SHP77 (cell line): ENCODE data around the gene PRKACA.

Experiments
- DNase-seq, 2 experiments: peaks; one replicate each; lab custom pipeline; 2025; lab: John Stamatoyannopoulos, UW

PRKACA gene

DNA sequence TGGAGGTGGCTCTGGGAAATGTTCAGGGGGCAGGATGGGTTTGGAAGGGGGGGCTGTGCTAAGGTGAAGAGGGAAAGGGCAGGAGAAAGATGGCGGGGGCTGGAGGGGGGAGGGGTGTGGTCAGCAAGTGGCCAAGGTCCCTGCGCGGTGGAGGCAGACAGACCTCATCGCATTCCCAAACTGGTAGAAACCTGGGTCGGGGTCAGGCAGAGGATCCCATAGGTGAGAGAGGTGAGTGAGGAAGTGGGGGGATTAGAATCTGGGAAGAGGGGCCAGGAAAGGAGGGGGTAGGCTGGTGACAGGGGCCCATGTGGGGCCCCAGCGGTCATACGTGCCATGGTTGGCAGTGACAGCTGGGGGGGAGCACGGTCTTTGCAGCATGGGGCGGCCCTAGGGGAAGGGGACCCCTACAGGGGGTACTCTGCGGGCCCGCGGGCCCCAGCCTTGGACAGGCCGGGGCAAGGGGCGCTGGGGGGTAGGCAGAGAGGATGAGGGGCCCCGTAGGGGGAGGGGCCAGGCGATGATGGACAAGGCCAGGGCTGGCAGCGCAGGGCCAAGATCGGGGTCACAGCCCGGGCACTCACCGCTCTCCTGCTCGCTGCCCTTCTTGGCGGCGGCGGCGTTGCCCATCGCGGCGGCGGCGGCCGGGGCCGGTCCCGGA lies 514 bp downstream of the PRKACA start:
- no peak for DNase-seq

DNA sequence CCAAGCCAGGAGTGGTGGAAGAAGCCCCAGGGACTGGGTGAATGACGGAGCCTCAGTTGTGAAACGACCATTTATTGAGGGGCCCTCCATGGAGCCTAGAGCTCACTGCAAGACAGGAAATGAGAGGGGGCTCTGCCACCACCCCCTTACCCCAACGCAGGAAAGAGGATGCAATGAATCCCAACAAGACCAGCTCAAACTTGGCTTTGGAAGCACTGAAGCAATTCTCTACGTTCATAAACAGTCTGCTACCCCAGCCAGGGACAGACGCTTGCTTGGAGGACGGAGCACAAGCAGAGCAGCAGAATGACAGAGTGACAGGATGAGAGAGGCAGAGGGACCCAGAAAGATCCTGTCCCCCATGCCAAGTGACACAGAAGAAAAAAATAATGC lies 1.0 kb downstream of the PRKACA start:
- DNase-seq = no peak

DNA sequence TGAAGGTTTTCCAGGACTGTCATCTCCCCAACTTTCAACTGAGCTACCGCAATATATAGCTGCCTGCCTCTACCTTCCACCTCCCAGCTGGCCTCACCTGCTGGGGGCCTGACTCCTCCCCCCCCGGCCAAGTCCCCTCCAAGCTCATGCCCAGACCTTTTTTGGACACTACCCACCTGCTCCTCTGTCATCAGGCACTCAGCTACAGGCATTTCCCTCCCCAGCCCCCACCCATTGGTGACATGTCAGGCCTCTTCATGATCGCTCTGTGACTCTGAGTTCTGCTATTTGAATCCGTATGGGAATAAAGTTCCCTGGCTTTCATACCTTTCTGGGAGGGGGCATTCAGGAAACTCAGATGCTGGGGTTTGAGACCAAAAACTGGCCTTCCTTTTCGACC lies 1.8 kb downstream of the PRKACA start:
- no peak for DNase-seq

DNA sequence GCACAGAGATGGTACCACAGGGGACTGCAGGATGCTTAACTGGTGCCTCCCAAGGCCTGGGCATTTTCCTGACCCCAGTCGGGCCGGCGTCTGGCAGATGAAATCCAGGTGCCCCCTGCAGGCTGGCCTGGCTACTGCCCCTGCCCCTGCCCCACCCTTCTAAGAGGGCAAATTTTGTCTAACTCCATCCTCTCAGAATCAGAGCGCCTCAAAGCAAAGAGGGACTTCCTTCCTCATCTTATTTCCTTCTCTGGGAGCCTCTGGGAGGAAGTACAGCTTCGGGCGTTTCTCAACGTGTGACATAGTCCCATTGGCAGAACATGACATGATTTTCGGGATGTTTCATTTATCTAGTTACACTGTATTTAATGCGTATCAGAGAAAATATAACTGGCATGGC lies 2.7 kb downstream of the PRKACA start:
- DNase-seq = no peak

DNA sequence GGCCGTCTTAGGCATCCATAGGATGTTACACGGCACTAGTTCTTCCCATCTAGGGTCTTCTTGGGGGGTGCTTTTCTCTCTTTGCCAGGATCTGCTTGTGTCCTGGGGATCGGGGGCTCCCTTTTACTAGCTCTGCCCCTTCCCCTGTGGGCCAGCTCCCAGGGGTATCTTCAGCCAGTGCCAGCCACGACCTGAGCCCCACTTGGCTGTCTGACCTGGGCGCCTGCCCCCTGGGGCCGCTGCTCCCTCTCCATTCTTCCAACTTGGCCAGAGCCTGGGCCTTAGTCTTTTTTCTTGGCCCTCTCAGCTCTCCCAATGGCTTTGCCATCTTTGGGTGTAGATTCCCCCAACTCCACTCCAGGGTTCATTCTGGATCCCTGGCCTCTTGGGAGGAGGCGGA lies 3.1 kb downstream of the PRKACA start:
- no peak for DNase-seq

DNA sequence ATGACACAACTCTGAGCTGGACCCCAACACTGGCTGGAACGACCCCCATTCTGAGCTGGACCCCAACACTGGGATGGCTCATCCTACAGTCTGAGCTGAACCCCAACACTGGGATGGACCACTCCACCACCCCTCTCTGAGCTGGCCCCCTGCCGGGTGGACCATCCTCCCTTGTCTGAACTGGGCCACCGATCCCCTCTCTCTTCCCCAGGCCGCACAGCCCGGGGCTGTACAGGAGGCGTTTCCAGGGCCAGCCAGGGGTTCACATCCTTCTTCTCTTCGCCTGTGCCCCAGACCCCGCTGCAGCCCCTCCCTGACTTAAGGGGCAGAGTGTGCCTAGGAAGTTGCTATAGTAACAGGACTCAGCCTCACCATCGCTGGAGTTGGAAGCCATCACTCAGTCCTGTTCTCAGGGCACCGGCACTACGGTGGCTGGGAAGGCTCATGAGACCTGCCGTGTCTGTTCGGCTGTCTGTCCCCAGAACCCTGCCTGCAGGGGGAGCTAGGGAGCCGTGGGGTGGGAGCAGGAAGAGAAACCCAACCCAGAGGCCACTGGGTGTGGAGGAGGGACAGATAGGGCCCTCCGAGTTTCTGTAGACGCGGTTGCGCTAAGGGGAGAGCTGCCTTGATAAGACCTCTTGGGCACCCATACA lies 3.7 kb downstream of the PRKACA start:
- DNase-seq = no peak

DNA sequence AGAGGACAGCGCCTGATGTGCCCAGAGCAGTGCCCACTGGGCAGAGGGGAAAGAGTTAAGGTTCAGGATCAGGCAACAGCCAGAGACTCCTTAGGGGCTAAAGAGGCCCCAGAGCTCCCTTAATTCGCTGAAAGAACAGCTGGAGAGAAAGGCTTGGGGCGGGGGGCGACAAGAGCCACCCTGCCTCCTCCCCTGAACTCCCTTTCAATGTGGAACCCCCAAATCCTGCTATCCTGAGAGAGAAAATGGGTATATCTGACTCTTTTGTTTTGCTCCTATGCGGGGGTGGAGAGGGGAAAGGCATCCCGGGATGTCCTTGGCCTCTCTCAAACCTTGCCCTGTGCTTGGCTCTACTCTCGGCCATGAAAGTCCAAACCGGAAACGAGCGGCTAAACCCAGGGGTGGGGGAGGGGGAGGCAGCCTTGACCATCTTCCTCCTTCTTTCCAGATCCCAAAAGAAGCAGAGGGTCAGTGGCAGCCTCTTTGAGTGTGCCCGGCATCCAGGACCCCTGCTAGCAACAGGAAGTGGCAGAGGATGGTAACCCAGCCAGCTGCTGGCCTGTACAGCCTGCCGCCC lies 4.7 kb downstream of the PRKACA start:
- DNase-seq = no peak

DNA sequence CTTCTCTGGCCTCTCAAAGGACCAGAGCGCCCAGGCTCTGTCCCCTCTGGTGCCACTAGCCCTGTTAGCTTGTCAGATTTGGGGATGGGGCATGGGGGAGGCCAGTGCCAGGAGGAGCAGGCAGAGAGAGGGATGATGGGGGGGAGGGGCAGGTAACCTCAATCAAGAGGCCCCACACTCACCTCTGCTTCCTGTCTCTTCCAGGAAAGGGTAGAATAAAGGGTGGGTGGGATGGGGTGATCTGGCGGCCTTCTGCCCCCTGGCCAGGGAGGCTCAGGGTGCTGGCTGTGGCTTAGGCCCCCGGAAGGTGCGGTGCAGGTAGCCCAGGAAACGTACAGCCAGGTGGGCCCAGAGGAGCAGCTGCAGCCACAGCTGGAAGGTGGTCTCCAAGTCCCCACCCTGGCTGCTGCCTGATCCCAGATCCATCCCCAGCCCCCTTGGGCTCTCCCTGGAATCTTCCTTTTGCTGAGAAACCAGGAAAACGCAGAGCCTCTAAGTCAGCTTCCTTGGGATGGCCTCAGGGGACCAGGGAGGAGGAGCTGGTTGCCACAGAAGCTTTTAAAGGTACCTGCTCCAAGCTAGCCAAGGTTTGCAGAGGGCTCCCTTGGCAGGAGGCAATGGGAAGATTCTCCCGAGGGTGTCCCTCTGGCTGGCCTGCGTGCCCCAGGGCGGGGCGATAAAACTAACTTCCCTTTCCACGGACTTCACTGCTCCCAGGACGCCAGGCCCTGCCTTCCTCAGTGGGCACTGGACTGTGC lies 5.3 kb downstream of the PRKACA start:
- no peak for DNase-seq

DNA sequence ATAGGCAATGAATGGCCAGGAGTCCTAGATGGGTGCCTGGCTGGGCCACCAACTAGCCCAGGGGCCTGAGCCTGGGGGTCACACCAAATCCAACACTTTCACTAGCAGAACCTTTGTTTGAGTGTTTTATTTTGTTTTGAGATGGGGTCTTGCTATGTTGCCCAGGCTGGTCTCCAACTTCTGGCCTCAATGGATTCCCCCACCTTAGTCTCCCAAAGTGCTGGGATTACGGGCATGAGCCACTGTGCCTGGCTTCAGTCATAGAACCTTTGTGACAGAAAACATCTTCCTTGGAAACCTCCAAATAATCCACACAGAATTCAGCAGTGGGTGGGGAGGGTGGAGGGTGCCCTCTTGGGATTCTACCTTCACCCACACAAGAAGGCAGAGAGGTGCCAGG lies 6.1 kb downstream of the PRKACA start:
- no peak for DNase-seq

DNA sequence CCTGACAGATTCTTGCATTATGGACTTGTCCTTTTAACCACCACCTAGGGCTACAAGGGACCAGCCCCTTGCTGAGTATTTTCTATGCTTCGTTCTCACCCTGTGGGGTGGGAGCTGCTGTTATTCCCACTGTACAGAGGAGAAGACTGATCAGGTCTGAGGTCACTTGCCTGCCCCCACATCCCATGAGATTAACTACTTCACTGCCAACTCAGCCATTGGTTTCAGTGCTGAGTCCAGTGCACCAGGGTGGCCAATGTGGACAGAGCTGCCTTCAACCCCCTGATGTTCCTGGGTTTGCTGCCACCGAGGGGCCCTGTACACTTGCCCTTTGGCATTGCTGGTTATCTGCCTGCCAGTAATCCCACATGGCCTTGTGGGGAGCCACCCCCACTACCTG lies 6.9 kb downstream of the PRKACA start:
- no peak for DNase-seq

DNA sequence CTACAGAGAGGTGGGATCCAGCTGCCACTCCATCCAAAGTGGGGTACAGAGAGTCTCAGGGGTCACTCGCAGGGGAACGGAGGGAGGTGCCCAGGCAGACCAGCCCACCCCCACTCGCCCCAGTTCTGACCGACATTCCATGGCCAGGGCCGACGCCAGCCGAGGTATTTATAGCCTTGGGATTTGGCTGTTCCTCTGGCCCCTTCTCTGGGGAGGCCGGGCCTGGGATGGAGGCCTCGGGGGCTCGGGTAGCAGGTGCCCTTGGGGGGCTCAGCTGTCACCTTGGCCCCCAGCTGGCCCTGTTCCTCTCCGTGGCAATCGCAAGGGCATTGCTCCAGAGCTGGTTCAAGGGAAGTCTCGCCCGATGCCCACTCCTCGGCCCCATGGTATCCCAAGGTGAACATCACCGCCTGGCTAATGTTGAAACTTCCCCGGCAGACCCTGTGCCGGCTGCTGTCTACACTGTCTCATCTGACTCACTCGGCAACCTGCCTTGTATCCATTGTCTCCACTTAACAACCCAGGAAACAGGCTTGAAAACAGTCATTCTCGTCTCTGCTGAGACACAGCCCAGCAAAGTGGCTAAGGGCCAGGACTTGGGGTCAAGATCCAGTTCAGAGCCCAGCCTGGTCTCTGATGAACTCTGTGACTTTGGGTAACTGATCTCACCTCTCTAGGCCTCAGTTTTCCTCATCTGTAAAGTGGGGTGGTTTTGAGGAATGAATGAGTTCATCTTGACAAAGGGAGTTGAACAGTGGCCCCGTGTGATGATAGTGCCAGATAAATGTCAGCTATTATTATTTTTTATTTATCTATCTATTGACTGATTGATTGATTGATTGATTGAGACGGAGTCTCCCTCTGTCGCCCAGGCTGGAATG lies 9.7 kb downstream of the PRKACA start:
- DNase-seq = no peak

DNA sequence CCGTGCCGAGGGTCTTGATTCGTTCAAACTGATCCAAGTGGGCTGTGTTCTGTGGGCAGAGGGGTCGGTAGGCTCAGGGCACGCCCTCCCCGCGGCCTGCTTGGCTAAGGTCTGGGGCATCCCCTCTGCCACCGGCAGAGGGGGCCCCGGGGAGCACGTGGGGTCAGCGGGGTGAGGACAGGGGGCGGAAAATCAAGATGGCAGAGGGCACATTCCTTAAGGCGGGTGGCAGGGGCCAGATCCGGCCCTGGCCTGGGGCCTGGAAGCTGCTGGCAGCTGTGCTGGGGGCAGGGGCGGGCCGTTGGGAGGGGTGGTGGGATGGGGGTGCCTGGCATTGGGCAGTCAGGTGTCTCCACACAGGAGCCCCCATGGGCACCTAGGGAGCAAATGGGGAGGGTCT lies 10.7 kb downstream of the PRKACA start:
- DNase-seq = no peak

DNA sequence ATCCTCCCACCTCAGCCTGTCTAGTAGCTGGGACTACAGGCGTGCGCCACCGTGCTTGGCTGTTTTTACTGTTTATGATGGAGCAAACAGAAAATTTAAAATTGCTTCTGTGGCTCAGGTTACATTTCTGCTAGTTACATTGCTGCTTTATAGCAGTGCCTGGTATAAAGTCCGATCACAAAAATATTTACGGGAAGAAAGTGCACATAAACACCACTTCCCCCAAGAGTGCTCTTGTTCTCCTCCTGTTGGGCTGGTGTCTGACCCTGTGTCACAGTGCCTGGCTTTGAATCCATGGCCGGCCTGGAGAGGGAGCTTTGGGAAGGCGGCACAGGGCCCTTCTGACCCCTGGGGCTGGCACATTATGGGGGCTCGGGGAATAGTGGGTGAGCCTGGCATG lies 11.9 kb downstream of the PRKACA start:
- no peak for DNase-seq

DNA sequence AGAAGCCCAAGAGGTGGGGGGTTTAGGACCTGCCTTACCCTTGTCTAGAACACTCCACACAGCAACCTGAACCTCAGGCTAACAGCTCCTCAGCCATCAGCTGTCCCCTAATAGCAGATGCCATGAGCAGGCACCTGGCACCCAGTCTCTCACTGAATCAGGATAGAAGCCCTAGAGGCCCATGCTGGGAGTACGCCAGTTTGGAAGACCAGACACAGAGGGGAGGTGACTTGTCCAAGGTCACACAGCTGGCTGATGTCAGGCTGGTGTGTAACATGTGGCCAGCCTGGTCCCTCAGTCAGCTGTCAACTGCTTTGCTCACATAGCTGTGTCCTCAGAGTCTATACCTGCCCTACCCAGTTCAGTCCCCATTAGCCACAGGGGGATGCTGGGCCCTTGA lies 14.3 kb downstream of the PRKACA start:
- no peak for DNase-seq

DNA sequence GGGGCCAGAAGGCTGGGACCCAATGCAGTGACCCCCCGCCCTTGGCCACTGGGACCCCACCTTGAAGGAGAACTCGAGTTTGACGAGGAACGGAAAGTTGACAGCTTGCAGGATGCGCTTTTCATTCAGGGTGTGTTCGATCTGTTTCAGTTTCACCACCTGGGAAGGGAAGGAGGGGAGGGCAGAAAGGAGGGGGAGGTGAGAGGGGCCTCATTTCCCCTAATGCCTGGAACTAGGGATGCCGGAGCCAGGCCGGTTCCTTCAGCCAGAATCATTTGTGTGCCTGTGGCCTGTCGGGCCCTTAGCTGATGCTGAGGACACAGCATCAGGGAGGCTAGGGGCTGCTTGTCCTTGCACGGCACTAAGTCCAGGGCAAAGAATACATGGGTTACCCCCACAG lies 14.8 kb downstream of the PRKACA start:
- DNase-seq = no peak

DNA sequence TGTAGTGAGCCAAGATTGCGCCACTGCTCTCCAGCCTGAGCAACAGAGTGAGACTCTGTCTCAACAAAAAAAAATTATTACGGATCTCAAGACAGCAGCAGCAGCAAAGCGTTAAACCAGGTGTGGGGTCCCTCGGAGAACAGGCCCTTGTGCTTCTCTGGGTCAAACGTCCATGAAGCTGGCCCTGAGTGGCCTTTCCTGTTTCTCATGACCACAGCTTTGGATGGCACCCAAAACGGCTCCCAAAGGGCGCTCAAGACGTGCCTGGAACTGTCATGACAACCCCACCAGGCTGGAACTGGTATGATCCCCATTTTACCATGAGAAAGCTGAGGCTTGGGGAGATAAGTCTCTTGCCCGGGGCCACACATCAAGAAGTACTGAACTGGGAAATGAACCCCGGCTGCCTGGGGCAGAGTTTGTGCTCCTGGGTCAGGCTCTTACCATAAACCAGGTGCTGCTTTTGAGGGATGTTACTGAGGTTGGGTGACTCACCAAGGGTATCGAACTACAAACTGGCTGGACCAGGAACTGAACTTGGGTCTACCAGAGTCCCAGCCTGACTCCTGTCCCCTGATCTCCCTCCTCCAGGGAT lies 15.4 kb downstream of the PRKACA start:
- DNase-seq = no peak

DNA sequence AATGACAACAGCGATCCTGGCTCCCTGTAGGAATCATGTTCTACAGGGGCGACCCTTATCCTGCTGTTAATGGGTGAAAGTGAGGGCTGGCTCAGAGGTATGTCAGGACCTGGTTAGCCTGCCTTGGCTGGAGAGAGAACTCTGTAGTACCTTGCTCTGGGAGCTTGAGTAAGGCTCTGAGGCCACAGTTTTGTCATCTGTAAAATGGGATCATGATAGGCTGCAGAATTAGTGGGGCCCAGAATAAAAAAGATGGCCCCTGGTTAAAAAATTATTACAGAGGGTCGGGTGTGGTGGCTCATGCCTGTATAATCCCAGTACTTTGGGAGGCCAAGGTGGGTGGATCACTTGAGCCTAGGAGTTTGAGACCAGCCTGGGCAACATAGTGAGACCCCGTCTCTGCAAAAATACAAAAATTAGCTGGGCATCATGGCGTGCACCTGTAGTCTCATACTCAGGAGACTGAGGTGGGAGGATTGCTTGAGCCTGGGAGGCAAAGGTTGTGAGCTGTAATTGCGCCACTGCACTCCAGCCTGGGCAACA lies 16.5 kb downstream of the PRKACA start:
- no peak for DNase-seq

DNA sequence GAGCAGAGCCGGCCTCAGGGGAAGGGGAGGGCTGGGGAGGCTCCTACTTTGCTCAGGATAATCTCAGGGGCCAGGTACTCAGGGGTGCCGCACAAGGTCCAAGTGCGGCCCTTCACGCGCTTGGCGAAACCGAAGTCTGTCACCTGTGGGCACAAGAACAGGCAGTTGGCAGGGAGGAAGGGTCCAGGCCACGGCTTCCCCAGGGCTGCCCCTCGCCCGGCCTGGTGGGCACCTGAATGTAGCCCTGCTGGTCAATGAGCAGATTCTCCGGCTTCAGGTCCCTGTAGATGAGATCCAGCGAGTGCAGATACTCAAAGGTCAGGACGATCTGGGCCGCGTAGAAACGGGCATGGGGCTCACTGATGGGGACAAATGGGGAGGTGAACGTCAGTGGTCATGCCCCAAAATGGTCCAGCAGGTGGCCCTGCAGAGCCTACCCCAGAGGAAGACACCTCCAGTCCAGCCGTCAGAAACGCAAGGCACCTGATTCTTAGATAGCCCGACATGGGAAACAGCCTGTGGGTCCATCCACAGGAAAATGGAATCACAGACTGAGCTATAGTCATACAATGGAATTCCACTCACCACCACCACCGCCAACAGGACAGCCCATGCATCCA lies 19.9 kb downstream of the PRKACA start:
- DNase-seq = no peak

DNA sequence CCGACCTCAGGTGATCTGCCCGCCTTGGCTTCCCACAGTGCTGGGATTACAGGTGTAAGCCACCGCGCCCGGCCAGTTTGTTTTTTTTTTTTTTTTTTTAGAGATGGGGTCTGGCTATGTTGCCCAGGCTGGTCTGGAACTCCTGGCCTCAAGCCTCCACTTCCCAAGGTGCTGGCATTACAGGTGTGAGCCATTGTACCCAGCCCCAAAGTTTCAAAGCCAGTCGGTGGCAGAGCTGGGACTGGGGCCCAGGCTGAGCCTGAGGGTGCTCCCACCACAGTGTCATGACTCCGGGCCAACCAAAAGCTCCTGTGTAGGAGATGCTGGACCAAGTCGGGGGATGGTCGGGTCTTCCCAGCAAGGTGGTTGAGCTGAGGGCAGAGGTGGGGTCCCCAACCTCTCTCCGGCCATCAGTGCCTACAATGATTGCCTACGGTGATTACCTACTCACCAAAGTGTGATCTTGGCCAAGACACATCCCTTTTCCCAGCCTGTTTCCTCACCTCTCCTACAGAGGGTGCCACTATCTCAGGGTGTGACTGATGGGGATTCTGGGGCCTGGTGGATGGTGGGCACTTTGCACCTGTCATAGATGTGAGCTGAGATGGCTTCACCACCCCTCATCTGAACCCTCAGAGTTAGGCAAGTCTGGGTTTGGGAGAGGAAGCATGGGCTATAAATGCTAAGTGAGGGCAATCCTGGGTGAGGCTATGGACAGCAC lies 21.1 kb downstream of the PRKACA start:
- DNase-seq = no peak

DNA sequence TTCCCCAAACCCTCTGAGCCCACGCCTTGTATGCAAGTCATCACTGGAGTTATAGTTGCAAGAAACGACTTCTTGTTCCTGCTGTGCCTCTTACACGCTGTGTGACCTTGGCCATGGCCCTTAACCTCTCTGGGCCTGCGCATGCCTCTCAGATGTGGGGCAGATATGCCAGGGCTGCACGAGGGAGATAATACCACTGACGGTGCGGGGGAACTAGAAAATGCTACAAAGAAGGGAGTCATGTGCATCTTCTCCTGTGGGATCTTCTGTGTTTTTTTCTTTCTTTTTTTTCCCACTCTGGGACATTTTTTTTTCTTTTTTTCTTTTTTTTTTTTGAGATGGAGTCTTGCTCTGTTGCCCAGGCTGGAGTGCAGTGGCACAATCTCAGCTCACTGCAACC lies 22.7 kb downstream of the PRKACA start:
- DNase-seq = no peak
